ENCODE measurements around the gene FRMD8.
A peak's percentile ranks its signal among the peaks of the same experiment; 100 is the strongest.

The FRMD8 gene

DNA sequence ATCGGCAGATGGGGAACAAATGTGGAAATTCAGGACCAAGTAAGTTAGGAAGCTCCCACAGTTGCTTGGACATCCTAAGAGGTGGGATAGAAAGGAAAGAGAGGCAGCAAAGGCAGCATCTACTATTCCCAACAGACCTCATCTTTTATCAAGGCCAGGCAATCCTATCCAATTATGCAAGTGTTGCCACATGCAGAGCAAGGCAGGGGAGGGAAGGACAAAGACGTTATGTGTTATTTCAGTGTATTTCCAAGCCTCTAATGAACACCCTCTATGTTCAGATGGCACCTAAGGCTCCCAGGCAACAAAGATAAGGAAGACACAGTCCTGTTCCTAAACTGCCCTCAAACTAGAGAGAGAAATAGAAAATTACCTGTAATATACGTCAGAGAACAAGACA lies 22.7 kb upstream of the FRMD8 start:
- no peaks in the 10 kb centered on the region for H3K36me3 ChIP-seq (ENCODE audit: control insufficient read depth, insufficient read depth, low read length)
- no peak for TF ChIP-seq CTCF (IDR thresholded peaks at IDR 0.05; ENCODE audit: insufficient read depth, low read length, poor library complexity, severe bottlenecking)
- DNase-seq (ENCODE audit: extremely low read depth, insufficient read length): no peak
- no peak overlapping the region for H3K4me3 ChIP-seq (replicated peaks; ENCODE audit: low read depth, low read length)
- H3K27me3 ChIP-seq (replicated peaks; ENCODE audit: control insufficient read depth, insufficient read depth, low read length): no peaks in the 10 kb centered on the region

GRCh38 chr11:65366340-65366773 lies 20.1 kb upstream of the FRMD8 start:
- no peaks in the 10 kb centered on the region for H3K27me3 ChIP-seq (replicated peaks; ENCODE audit: control insufficient read depth, insufficient read depth, low read length)
- no peak overlapping the region for H3K4me3 ChIP-seq (replicated peaks; ENCODE audit: low read depth, low read length)
- no peaks in the 10 kb centered on the region for H3K36me3 ChIP-seq (ENCODE audit: control insufficient read depth, insufficient read depth, low read length)
- no peak for DNase-seq (ENCODE audit: extremely low read depth, insufficient read length)
- TF ChIP-seq CTCF (IDR thresholded peaks at IDR 0.05; ENCODE audit: insufficient read depth, low read length, poor library complexity, severe bottlenecking): peak; percentile 79

GRCh38 chr11:65370659-65371049 lies 15.8 kb upstream of the FRMD8 start:
- Histone ChIP-seq H3K36me3 (ENCODE audit: control insufficient read depth, insufficient read depth, low read length) (no peaks in the 10 kb centered on the region), H3K27me3 (replicated peaks; ENCODE audit: control insufficient read depth, insufficient read depth, low read length) (no peaks in the 10 kb centered on the region), H3K4me3 (replicated peaks; ENCODE audit: low read depth, low read length) (no peak overlapping the region)
- no peak for DNase-seq (ENCODE audit: extremely low read depth, insufficient read length)
- no peak for TF ChIP-seq CTCF (IDR thresholded peaks at IDR 0.05; ENCODE audit: insufficient read depth, low read length, poor library complexity, severe bottlenecking)

- DNase-seq (ENCODE audit: extremely low read depth, insufficient read length): no peak
- TF ChIP-seq CTCF (IDR thresholded peaks at IDR 0.05; ENCODE audit: insufficient read depth, low read length, poor library complexity, severe bottlenecking): no peak
These were observed 12.4 kb upstream of the FRMD8 start for GRCh38 chr11:65373839-65374580.

DNA sequence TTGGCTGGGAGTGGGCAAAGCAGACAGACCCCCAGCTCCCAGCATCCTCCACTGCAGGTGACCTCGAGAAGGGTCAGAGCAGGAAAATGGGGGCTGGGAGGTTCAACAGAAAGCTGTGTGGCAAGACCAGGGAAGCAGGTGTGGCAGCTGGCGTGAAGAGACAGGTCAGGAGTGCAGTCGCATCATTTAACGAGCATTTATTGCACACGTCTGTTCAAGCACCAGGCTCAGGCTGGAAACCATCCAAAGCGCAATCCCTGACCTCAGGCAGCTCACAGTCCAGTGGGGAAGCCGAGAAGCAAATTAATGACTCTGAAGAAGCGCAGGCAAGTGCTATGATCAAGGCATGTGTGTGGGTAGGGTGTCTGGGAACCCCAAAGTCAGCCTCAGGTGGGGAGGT lies 11.4 kb upstream of the FRMD8 start:
- DNase-seq (ENCODE audit: extremely low read depth, insufficient read length): no peak
- Histone ChIP-seq H3K4me3 (replicated peaks; ENCODE audit: low read depth, low read length) (no peak overlapping the region), H3K27me3 (replicated peaks; ENCODE audit: control insufficient read depth, insufficient read depth, low read length) (no peaks in the 10 kb centered on the region), H3K36me3 (ENCODE audit: control insufficient read depth, insufficient read depth, low read length) (peaks cover 8% of the 10 kb centered on the region)
- no peak for TF ChIP-seq CTCF (IDR thresholded peaks at IDR 0.05; ENCODE audit: insufficient read depth, low read length, poor library complexity, severe bottlenecking)

More at GRCh38 chr11:65373839-65374580, 12.4 kb upstream of the FRMD8 start:
- Histone ChIP-seq H3K36me3 (ENCODE audit: control insufficient read depth, insufficient read depth, low read length) (peaks cover 3% of the 10 kb centered on the region), H3K27me3 (replicated peaks; ENCODE audit: control insufficient read depth, insufficient read depth, low read length) (no peaks in the 10 kb centered on the region), H3K4me3 (replicated peaks; ENCODE audit: low read depth, low read length) (no peak overlapping the region)
